OCI-LY7 (cell line): ENCODE measurements around the gene EYS. TPM values are rescaled to one million over a fixed set of nuclear protein-coding genes. Genes with fewer than 3 reads are reported as not detected.

Experiments
- BruUV-seq: library from RNA; stranded (reverse); fragments of 400-500 nt; replicated peaks from 2 replicates; lab custom pipeline; 2021; lab: Mats Ljungman, UMichigan
- CTCF ChIA-PET: fragments of 300-600 bp; sonication (Branson Sonifier 250); formaldehyde crosslinking; loops from one replicate; lab custom pipeline; 2022; ENCODE audit warnings: antibody characterized with exemption; ENCODE audit not compliant: unreplicated experiment; lab: Charles Lee
- POLR2A ChIA-PET: fragments of 300-600 bp; sonication (Branson Sonifier 250); formaldehyde crosslinking; loops from one replicate; lab custom pipeline; 2022; ENCODE audit warnings: antibody characterized with exemption; lab: Charles Lee
- DNase-seq: peaks from one replicate; pipeline ENCODE4 v3.0.0-alpha.2; 2015; ENCODE audit warnings: low spot score
- H2AFZ ChIP-seq: fragments of 200-600 bp; sonication (generic), shearing (Covaris generic); 2 replicates; pipeline ENCODE4 v1.6.1; 2014; ENCODE audit warnings: mild to moderate bottlenecking, antibody characterized with exemption, low read length, moderate library complexity
- H3K27ac ChIP-seq: fragments of 200-600 bp; sonication (generic); 2 replicates; pipeline ENCODE4 v1.5.1; 2014; ENCODE audit warnings: mixed run types, low read depth, mild to moderate bottlenecking, moderate library complexity, low read length, inconsistent platforms; ENCODE audit not compliant: poor library complexity, severe bottlenecking
- H3K36me3 ChIP-seq: fragments of 200-600 bp; sonication (generic); 2 replicates; pipeline ENCODE4 v1.6.1; 2014; ENCODE audit warnings: mild to moderate bottlenecking, antibody characterized with exemption, low read length, moderate library complexity, mixed read lengths; ENCODE audit not compliant: insufficient read depth
- H3K4me1 ChIP-seq: fragments of 200-600 bp; sonication (generic); 2 replicates; pipeline ENCODE4 v1.5.1; 2014; ENCODE audit warnings: mild to moderate bottlenecking, low read length; ENCODE audit not compliant: insufficient read depth, poor library complexity, severe bottlenecking
- H3K4me2 ChIP-seq: fragments of 200-600 bp; sonication (generic); 2 replicates; pipeline ENCODE4 v1.6.1; 2014; ENCODE audit warnings: mild to moderate bottlenecking, low read length
- H3K4me3 ChIP-seq: fragments of 200-600 bp; sonication (generic); 2 replicates; pipeline ENCODE4 v1.5.1; 2014; ENCODE audit warnings: mild to moderate bottlenecking, low read depth, low read length; ENCODE audit not compliant: poor library complexity, severe bottlenecking
- H3K79me2 ChIP-seq: fragments of 200-600 bp; sonication (generic); 2 replicates; pipeline ENCODE4 v1.6.1; 2016; ENCODE audit warnings: low read depth, mild to moderate bottlenecking, low read length, moderate library complexity, mixed read lengths; ENCODE audit not compliant: insufficient read depth
- H3K9me2 ChIP-seq: fragments of 200-600 bp; sonication (generic); 2 replicates; pipeline ENCODE4 v1.6.1; 2016; ENCODE audit warnings: mild to moderate bottlenecking, low read length, mixed read lengths; ENCODE audit not compliant: insufficient read depth
- H3K9me3 ChIP-seq: fragments of 200-600 bp; sonication (generic); 2 replicates; pipeline ENCODE4 v1.6.1; 2014; ENCODE audit warnings: mild to moderate bottlenecking, mixed run types, low read length, mixed read lengths
- H4K20me1 ChIP-seq: fragments of 200-600 bp; sonication (generic); 2 replicates; pipeline ENCODE4 v1.6.1; 2014; ENCODE audit warnings: mild to moderate bottlenecking, antibody characterized with exemption, low read length, moderate library complexity, mixed read lengths; ENCODE audit not compliant: insufficient read depth
- CTCF ChIP-seq: fragments of 200-600 bp; sonication (generic); conservative IDR thresholded peaks from 2 replicates; pipeline ENCODE4 v1.5.1; 2014; ENCODE audit warnings: mild to moderate bottlenecking, antibody characterized with exemption, low read length, moderate library complexity, mixed read lengths
- EZH2phosphoT487 ChIP-seq: fragments of 200-600 bp; sonication (generic); IDR thresholded peaks from 2 replicates; pipeline ENCODE4 v1.6.1; 2018; ENCODE audit warnings: low read depth, borderline replicate concordance, mild to moderate bottlenecking, mixed run types, antibody characterized with exemption, low read length, moderate library complexity, mixed read lengths
- intact Hi-C: fragments of 100-400 bp; cut with micrococcal nuclease; formaldehyde crosslinking; loops from one replicate; pipeline ENCODE4 v1.10.0; 2022; ENCODE audit not compliant: unreplicated experiment
- total RNA-seq, 2 experiments: library from RNA; depleted of rRNA in 1 of 2; stranded (reverse); fragments of >200 nt in 1 of 2; shearing (Covaris generic) in 1 of 2; gene quantifications; 2 replicates each; pipeline ENCODE4 v1.2.3, GENCODE V29; 2014 to 2022

EYS gene
- total RNA-seq, 2 experiments from 2014 or later: not detected

- POLR2A ChIA-PET: interaction anchor here (0.6 kb wide), 1 partner anchor 204 kb away, joined by 3 read pairs; no protein-coding TSS in a partner anchor
- Histone ChIP-seq H3K4me2 (no peak overlapping the region), H3K9me2 (no peaks in the 10 kb centered on the region), H2AFZ (no peak overlapping the region), H3K4me3 (no peak overlapping the region), H3K36me3 (no peaks in the 10 kb centered on the region), H3K9me3 (no peaks in the 10 kb centered on the region), H4K20me1 (no peaks in the 10 kb centered on the region), H3K79me2 (no peaks in the 10 kb centered on the region), H3K4me1 (no peaks in the 10 kb centered on the region), H3K27ac (no peak overlapping the region)
- TF ChIP-seq CTCF: no peak
- no peak for TF ChIP-seq EZH2phosphoT487
- BruUV-seq: no TSS peak
- intact Hi-C loops: no loop called here
- CTCF ChIA-PET: interaction anchor here (0.8 to 1.1 kb wide), 3 partner anchors 11 to 53 kb away, joined by 3 to 4 read pairs (median 3); no protein-coding TSS in a partner anchor
- no peak for DNase-seq
Observed at GRCh38 chr6:63817492-63818050, 1889.5 kb downstream of the EYS start.

GRCh38 chr6:63816982-63817436, 1890.0 kb downstream of the EYS start:
- Histone ChIP-seq H3K4me3 (no peak overlapping the region), H3K4me1 (no peaks in the 10 kb centered on the region), H2AFZ (no peak overlapping the region), H3K9me2 (no peaks in the 10 kb centered on the region), H3K9me3 (no peaks in the 10 kb centered on the region), H3K79me2 (no peaks in the 10 kb centered on the region), H3K27ac (no peak overlapping the region), H3K36me3 (no peaks in the 10 kb centered on the region), H3K4me2 (no peak overlapping the region), H4K20me1 (no peaks in the 10 kb centered on the region)
- intact Hi-C loops: no loop called here
- no TSS peak for BruUV-seq
- DNase-seq: peak; percentile 10
- POLR2A ChIA-PET: interaction anchor here (0.6 to 1.4 kb wide), 2 partner anchors 13 to 204 kb away, joined by 3 read pairs; no protein-coding TSS in a partner anchor
- CTCF ChIA-PET: interaction anchor here (0.8 to 1.1 kb wide), 3 partner anchors 10 to 53 kb away, joined by 3 to 4 read pairs (median 3); no protein-coding TSS in a partner anchor
- TF ChIP-seq CTCF (peak; percentile 61), EZH2phosphoT487 (no peak)

- ChIA-PET POLR2A (interaction anchor here (0.6 to 1.4 kb wide), 2 partner anchors 10 to 14 kb away, joined by 3 read pairs; no protein-coding TSS in a partner anchor), CTCF (interaction anchor here (0.8 to 1.1 kb wide), 3 partner anchors 10 to 52 kb away, joined by 3 to 4 read pairs (median 3); no protein-coding TSS in a partner anchor)
- no peak overlapping the region for H2AFZ ChIP-seq
- H3K36me3 ChIP-seq: no peaks in the 10 kb centered on the region
- no peaks in the 10 kb centered on the region for H3K79me2 ChIP-seq
- H3K9me2 ChIP-seq: no peaks in the 10 kb centered on the region
- no TSS peak for BruUV-seq
- no peak for DNase-seq
- H4K20me1 ChIP-seq: no peaks in the 10 kb centered on the region
- no peaks in the 10 kb centered on the region for H3K9me3 ChIP-seq
- no peak overlapping the region for H3K4me3 ChIP-seq
- intact Hi-C loops: no loop called here
- H3K4me1 ChIP-seq: no peaks in the 10 kb centered on the region
- no peak overlapping the region for H3K27ac ChIP-seq
- TF ChIP-seq EZH2phosphoT487: no peak
- no peak for TF ChIP-seq CTCF
- no peak overlapping the region for H3K4me2 ChIP-seq
Observed at GRCh38 chr6:63816401-63816981, 1890.5 kb downstream of the EYS start.
